Mesenchymal stem cell (in vitro differentiated cells and primary cell): ENCODE measurements around the gene KIF18B.
A peak's percentile ranks its signal among the peaks of the same experiment; 100 is the strongest.

Experiments
- DNase-seq: peaks from one replicate; pipeline ENCODE4 v3.0.0-alpha.2; 2013
- H2AFZ ChIP-seq: one replicate; pipeline ENCODE4 v1.6.1; 2013; ENCODE audit warnings: low read depth, mild to moderate bottlenecking, control low read depth, inconsistent platforms, low read length, moderate library complexity
- H2AK5ac ChIP-seq: 2 replicates; pipeline ENCODE4 v1.6.1; 2013; ENCODE audit warnings: low read length, moderate library complexity, mild to moderate bottlenecking, inconsistent platforms; ENCODE audit not compliant: severe bottlenecking
- H2BK120ac ChIP-seq: one replicate; pipeline ENCODE4 v1.6.1; 2013; ENCODE audit warnings: low read depth, mild to moderate bottlenecking, inconsistent platforms, low read length, moderate library complexity
- H2BK12ac ChIP-seq, 2 experiments: one replicate each; pipeline ENCODE4 v1.6.1; 2013; ENCODE audit warnings: inconsistent platforms in 2 of 2, low read length in 2 of 2, mild to moderate bottlenecking in 2 of 2, moderate library complexity in 2 of 2, control low read depth in 1 of 2
- H2BK15ac ChIP-seq: one replicate; pipeline ENCODE4 v1.6.1; 2013; ENCODE audit warnings: mild to moderate bottlenecking, low read depth, inconsistent platforms; ENCODE audit not compliant: poor library complexity, severe bottlenecking
- H2BK5ac ChIP-seq: 2 replicates; pipeline ENCODE4 v1.6.1; 2013; ENCODE audit warnings: low read depth, mild to moderate bottlenecking, low read length, control low read depth, inconsistent platforms; ENCODE audit not compliant: poor library complexity, severe bottlenecking
- H3K14ac ChIP-seq, 2 experiments: one replicate each; pipeline ENCODE4 v1.6.1; 2013; ENCODE audit warnings: inconsistent platforms in 2 of 2, low read length in 2 of 2, control low read depth in 1 of 2, mild to moderate bottlenecking in 1 of 2, moderate library complexity in 1 of 2
- H3K18ac ChIP-seq, 2 experiments: one replicate each; pipeline ENCODE4 v1.6.1; 2013; ENCODE audit warnings: inconsistent platforms in 2 of 2, low read length in 2 of 2, control low read depth in 1 of 2, low read depth in 1 of 2, mild to moderate bottlenecking in 1 of 2
- H3K23ac ChIP-seq, 2 experiments: one replicate each; pipeline ENCODE4 v1.6.1; 2013; ENCODE audit warnings: inconsistent platforms in 2 of 2, low read length in 2 of 2, mild to moderate bottlenecking in 2 of 2, moderate library complexity in 2 of 2, control low read depth in 1 of 2
- H3K27ac ChIP-seq: 2 replicates; pipeline ENCODE4 v1.5.1; 2013; ENCODE audit warnings: mild to moderate bottlenecking, moderate library complexity, low read length, control low read depth, inconsistent platforms; ENCODE audit not compliant: poor library complexity, severe bottlenecking
- H3K27me3 ChIP-seq, 2 experiments: 2 replicates each; pipeline versions ENCODE4 v1.6.1 to v1.7.0; 2013; ENCODE audit warnings: low read length in 2 of 2, mild to moderate bottlenecking in 2 of 2, moderate library complexity in 2 of 2, control low read depth in 1 of 2, inconsistent platforms in 1 of 2; ENCODE audit not compliant: control insufficient read depth in 1 of 2, insufficient read depth in 1 of 2
- H3K36me3 ChIP-seq, 2 experiments: 2 replicates each; pipeline versions ENCODE4 v1.6.1 to v1.7.0; 2013; ENCODE audit warnings: low read length in 2 of 2, control low read depth in 1 of 2, inconsistent platforms in 1 of 2, low read depth in 1 of 2, mild to moderate bottlenecking in 1 of 2; ENCODE audit not compliant: insufficient read depth in 2 of 2, control insufficient read depth in 1 of 2
- H3K4ac ChIP-seq, 2 experiments: one replicate each; pipeline ENCODE4 v1.6.1; 2013; ENCODE audit warnings: inconsistent platforms in 2 of 2, low read length in 2 of 2, mild to moderate bottlenecking in 2 of 2, moderate library complexity in 2 of 2, control low read depth in 1 of 2, low read depth in 1 of 2
- H3K4me1 ChIP-seq: 2 replicates; pipeline ENCODE4 v1.6.1; 2013; ENCODE audit warnings: low read depth, low read length, control low read depth; ENCODE audit not compliant: control insufficient read depth, insufficient read depth
- H3K4me2 ChIP-seq: 2 replicates; pipeline ENCODE4 v1.6.1; 2013; ENCODE audit warnings: low read length, mild to moderate bottlenecking, inconsistent platforms; ENCODE audit not compliant: poor library complexity, severe bottlenecking
- H3K4me3 ChIP-seq, 2 experiments: 2 replicates each; pipeline versions ENCODE4 v1.5.1 to v1.7.0; 2013; ENCODE audit warnings: low read length in 2 of 2, mild to moderate bottlenecking in 2 of 2, control low read depth in 1 of 2, low read depth in 1 of 2; ENCODE audit not compliant: insufficient read depth in 1 of 2
- H3K79me1 ChIP-seq: replicated peaks from 2 replicates; pipeline ENCODE4 v1.6.1; 2013; ENCODE audit warnings: mild to moderate bottlenecking, control low read depth, low read length, inconsistent platforms; ENCODE audit not compliant: poor library complexity, severe bottlenecking
- H3K9ac ChIP-seq: 2 replicates; pipeline ENCODE4 v1.7.0; 2013; ENCODE audit warnings: mild to moderate bottlenecking, low read length, moderate library complexity
- H3K9me3 ChIP-seq: 2 replicates; pipeline ENCODE4 v1.7.0; 2013; ENCODE audit warnings: mild to moderate bottlenecking, low read length; ENCODE audit not compliant: control insufficient read depth
- H4K8ac ChIP-seq: one replicate; pipeline ENCODE4 v1.6.1; 2013; ENCODE audit warnings: inconsistent platforms, mild to moderate bottlenecking, low read length, moderate library complexity
- H4K91ac ChIP-seq: one replicate; pipeline ENCODE4 v1.6.1; 2013; ENCODE audit warnings: mild to moderate bottlenecking, low read length, inconsistent platforms
- WGBS: methylation state at CpG from one replicate; pipeline ENCODE4 v1.1.7; 2013; ENCODE audit warnings: mixed read lengths; 5-methylcytosine and 5-hydroxymethylcytosine counted together

Gene KIF18B

DNA sequence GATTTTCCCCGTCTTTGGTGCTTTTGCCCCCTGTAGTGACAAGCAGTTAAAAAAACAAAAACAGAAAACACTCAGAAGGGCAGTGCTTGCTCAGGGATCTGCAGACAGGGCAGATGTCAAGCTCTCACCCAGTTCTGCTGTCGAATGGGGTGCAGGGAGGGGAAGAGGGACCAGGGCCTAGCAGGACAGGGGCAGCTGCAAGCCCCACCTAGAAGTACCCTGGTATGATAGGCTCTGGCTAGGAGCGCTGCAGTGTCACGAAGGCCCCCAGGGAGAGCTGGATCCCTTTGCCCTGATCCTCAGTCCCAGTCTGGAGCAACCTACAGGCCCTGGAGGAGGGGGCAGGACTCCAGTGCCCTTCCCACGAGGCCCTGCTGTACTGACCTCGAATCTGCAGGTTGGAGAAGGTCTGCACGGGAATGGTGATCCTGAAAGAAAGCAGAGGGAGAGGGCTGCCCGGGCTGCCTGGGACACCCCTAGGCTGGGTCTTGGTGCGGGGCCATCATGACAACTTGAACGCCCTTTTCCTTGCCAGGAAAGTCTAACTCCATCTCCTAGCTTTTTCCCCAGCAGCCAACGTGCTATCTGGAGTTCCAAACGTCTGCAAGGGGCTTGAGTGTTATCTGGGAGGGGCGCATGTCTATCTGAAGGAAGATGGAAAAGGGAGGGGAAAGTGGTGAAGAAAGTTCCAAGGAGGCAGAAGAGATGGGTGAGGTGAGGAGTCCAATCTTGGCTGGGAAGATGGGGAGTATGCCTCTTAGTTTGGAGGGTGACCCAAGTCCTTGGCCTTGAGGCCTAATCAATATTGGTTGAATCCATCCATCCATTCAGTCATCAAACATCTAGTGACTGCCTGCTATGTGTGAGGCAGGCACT, 37.1 kb downstream of the KIF18B start:
- H2BK15ac ChIP-seq, result no peak overlapping the region
- H3K4me2 ChIP-seq, result peak overlapping the region; percentile 11
- peaks cover 47% of the 10 kb centered on the region for H3K4me1 ChIP-seq
- WGBS, result 90% methylated on average over 13 of the region's 13 CpGs
- peak overlapping the region; percentile 96 for H3K27ac ChIP-seq
- H4K8ac ChIP-seq, result peak overlapping the region; percentile 90
- H2BK12ac ChIP-seq, result peak overlapping the region; percentile 45 to 80
- H3K9ac ChIP-seq, result no peak overlapping the region
- peak overlapping the region in 1 of 2 experiments; percentile 66 for H3K4ac ChIP-seq
- peak overlapping the region; percentile 5 to 67 for H3K18ac ChIP-seq
- H3K14ac ChIP-seq, result peak overlapping the region in 1 of 2 experiments; percentile 68
- no peak for DNase-seq
- peak overlapping the region; percentile 67 for H2AK5ac ChIP-seq
- peak overlapping the region; percentile 77 for H4K91ac ChIP-seq
- no peak overlapping the region for H3K4me3 ChIP-seq
- H2BK120ac ChIP-seq, result no peak overlapping the region
- H2BK5ac ChIP-seq, result no peak overlapping the region
- H3K27me3 ChIP-seq, result peaks cover 0 to 37% of the 10 kb centered on the region in 2 experiments
- H3K9me3 ChIP-seq, result no peaks in the 10 kb centered on the region
- no peak overlapping the region for H3K23ac ChIP-seq
- H3K79me1 ChIP-seq, result peaks cover 4% of the 10 kb centered on the region
- no peak overlapping the region for H2AFZ ChIP-seq
- no peaks in the 10 kb centered on the region for H3K36me3 ChIP-seq

DNA sequence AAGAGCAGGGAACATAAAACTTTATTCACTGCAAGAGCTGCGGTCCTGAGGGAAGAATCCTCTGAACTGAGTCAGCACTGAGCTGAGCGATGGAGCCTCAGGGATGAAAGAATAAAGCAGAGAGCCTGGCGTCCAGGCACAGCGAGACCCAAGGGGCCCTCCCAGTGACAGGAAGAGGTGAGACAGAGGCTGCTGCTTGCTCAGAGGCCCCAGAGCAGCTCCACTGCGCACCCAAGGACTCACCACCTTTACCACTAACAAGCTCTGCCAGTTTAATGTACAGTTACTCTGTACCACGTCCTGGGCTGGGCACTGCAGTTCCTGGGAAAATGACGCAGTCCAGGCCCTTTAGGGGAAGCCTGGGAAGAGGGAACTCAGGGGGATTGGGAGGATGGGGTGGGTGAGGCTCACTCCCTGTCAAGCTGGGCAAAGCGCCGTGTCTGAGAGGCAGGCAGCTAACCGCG, 37.9 kb downstream of the KIF18B start:
- H2BK15ac ChIP-seq, result no peak overlapping the region
- peak overlapping the region; percentile 67 for H2BK120ac ChIP-seq
- no peak overlapping the region for H2AFZ ChIP-seq
- H3K23ac ChIP-seq, result no peak overlapping the region
- H3K18ac ChIP-seq, result peak overlapping the region; percentile 58 to 67
- H2AK5ac ChIP-seq, result no peak overlapping the region
- peaks cover 0 to under 1% of the 10 kb centered on the region in 2 experiments for H3K36me3 ChIP-seq
- peaks cover 4% of the 10 kb centered on the region for H3K79me1 ChIP-seq
- H3K4me1 ChIP-seq, result peaks cover 49% of the 10 kb centered on the region
- peaks cover 0 to 30% of the 10 kb centered on the region in 2 experiments for H3K27me3 ChIP-seq
- H2BK12ac ChIP-seq, result peak overlapping the region; percentile 46 to 80
- H4K91ac ChIP-seq, result peak overlapping the region; percentile 81
- peak overlapping the region; percentile 90 for H4K8ac ChIP-seq
- peak overlapping the region; percentile 96 for H3K27ac ChIP-seq
- peak; percentile 68 for DNase-seq
- H3K9me3 ChIP-seq, result no peaks in the 10 kb centered on the region
- H3K9ac ChIP-seq, result peak overlapping the region; percentile 23
- H3K4me2 ChIP-seq, result peak overlapping the region; percentile 48
- peak overlapping the region in 1 of 2 experiments; percentile 29 for H3K4me3 ChIP-seq
- H2BK5ac ChIP-seq, result peak overlapping the region; percentile 85
- H3K14ac ChIP-seq, result peak overlapping the region in 1 of 2 experiments; percentile 4
- H3K4ac ChIP-seq, result peak overlapping the region in 1 of 2 experiments; percentile 42
- 42% methylated on average over 10 of the region's 11 CpGs for WGBS

DNA sequence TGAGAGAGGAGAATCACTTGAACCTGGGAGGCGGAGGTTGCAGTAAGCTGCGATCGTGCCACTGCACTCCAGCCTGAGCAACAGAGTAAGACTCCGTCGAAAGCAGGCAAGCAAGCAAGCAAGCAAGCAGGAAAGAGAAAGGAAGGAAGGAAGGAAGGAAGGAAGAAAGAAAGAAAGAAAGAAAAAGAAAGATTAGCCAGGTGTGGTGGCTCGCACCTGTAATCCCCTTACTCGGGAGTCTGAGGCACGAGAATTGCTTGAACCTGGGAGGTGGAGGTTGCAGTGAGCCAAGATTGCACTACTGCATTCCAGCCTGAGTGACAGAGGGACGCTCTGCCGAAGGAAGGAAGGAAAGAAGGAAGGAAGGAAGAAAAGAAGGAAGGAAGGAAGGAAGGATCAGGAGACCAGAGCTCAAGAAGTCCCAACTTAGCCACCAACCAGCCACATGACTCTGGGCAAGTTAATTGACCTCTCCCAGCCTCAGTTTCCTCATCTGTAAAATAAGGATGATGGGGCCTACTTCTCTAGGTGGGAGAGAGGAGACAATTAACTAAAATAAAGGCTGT, 38.7 kb downstream of the KIF18B start:
- Histone ChIP-seq H3K79me1 (peaks cover 4% of the 10 kb centered on the region), H3K18ac (no peak overlapping the region), H3K27me3 (peaks cover 0 to 22% of the 10 kb centered on the region in 2 experiments), H2AK5ac (no peak overlapping the region), H2BK5ac (no peak overlapping the region), H3K9ac (no peak overlapping the region), H4K8ac (no peak overlapping the region), H3K14ac (no peak overlapping the region), H3K4me1 (peaks cover 49% of the 10 kb centered on the region), H3K9me3 (no peaks in the 10 kb centered on the region), H3K23ac (no peak overlapping the region), H3K4me2 (no peak overlapping the region), H2BK12ac (peak overlapping the region in 1 of 2 experiments; percentile 10), H3K36me3 (peaks cover 0 to 7% of the 10 kb centered on the region in 2 experiments), H3K27ac (peak overlapping the region; percentile 85), H4K91ac (no peak overlapping the region), H2AFZ (no peak overlapping the region), H2BK15ac (no peak overlapping the region), H2BK120ac (no peak overlapping the region), H3K4me3 (no peak overlapping the region), H3K4ac (no peak overlapping the region)
- DNase-seq, result no peak
- 95% methylated on average over 10 of the region's 10 CpGs for WGBS
